Liver (tissue), 9 donors: Measurements from ENCODE around the gene ALDH1A1. TPM values are rescaled to one million over a fixed set of nuclear protein-coding genes. Genes with fewer than 3 reads are reported as not detected.

Experiments used
- DNase-seq: peaks from one replicate; pipeline ENCODE4 v3.0.0-alpha.2; 2017; ENCODE audit warnings: low spot score
- H3K27ac ChIP-seq, 2 donors: one replicate each; pipeline ENCODE4 v1.7.0; 2013; ENCODE audit warnings: inconsistent platforms in 2 of 2, low read length in 2 of 2, control low read depth in 1 of 2, low read depth in 1 of 2, mild to moderate bottlenecking in 1 of 2
- H3K27me3 ChIP-seq, 4 donors: one replicate each; pipeline versions ENCODE4 v1.6.1 to v1.7.0; 2013; ENCODE audit warnings: low read length in 3 of 4, inconsistent platforms in 1 of 4, mild to moderate bottlenecking in 1 of 4, moderate library complexity in 1 of 4; ENCODE audit not compliant: control insufficient read depth in 4 of 4, insufficient read depth in 4 of 4
- H3K36me3 ChIP-seq, 4 donors: one replicate each; pipeline versions ENCODE4 v1.6.1 to v1.7.0; 2013; ENCODE audit warnings: low read length in 3 of 4, mild to moderate bottlenecking in 3 of 4, low read depth in 1 of 4, moderate library complexity in 1 of 4; ENCODE audit not compliant: control insufficient read depth in 4 of 4, insufficient read depth in 3 of 4
- H3K4me1 ChIP-seq, 4 donors: one replicate each; pipeline versions ENCODE4 v1.6.1 to v1.7.0; 2013; ENCODE audit warnings: low read length in 3 of 4, mild to moderate bottlenecking in 3 of 4, moderate library complexity in 1 of 4; ENCODE audit not compliant: control insufficient read depth in 4 of 4, insufficient read depth in 4 of 4
- H3K4me3 ChIP-seq, 3 donors: one replicate each; pipeline versions ENCODE4 v1.6.1 to v1.7.0; 2013; ENCODE audit warnings: low read length in 3 of 3, control low read depth in 1 of 3, low read depth in 1 of 3, mild to moderate bottlenecking in 1 of 3
- H3K9ac ChIP-seq, 2 donors: one replicate each; pipeline ENCODE4 v1.7.0; 2013; ENCODE audit warnings: low read length in 2 of 2, mild to moderate bottlenecking in 2 of 2, moderate library complexity in 2 of 2, control low read depth in 1 of 2, low read depth in 1 of 2
- H3K9me3 ChIP-seq, 4 donors: one replicate each; pipeline versions ENCODE4 v1.6.1 to v1.7.0; 2013; ENCODE audit warnings: low read length in 3 of 4; ENCODE audit not compliant: control insufficient read depth in 4 of 4
- ATF3 ChIP-seq: IDR thresholded peaks from 2 replicates; pipeline ENCODE4 v1.6.1; 2016; ENCODE audit warnings: antibody characterized with exemption
- EGR1 ChIP-seq, 2 donors: IDR thresholded peaks; 2 replicates each; pipeline ENCODE4 v1.6.1; 2016 to 2018; ENCODE audit warnings: antibody characterized with exemption in 2 of 2, low read depth in 2 of 2
- FOXA1 ChIP-seq: IDR thresholded peaks from 2 replicates; pipeline ENCODE4 v1.6.1; 2016; ENCODE audit warnings: antibody characterized with exemption
- FOXA2 ChIP-seq: IDR thresholded peaks from 2 replicates; pipeline ENCODE4 v1.6.1; 2016; ENCODE audit warnings: antibody characterized with exemption
- GABPA ChIP-seq, 2 donors: IDR thresholded peaks in 1 of 2; conservative IDR thresholded peaks in 1 of 2; 2 replicates each; pipeline ENCODE4 v1.6.1; 2016; ENCODE audit warnings: antibody characterized with exemption in 2 of 2, mild to moderate bottlenecking in 1 of 2, moderate library complexity in 1 of 2
- HNF4A ChIP-seq, 2 donors: conservative IDR thresholded peaks; 2 replicates each; pipeline ENCODE4 v1.6.1; 2016; ENCODE audit warnings: antibody characterized with exemption in 2 of 2, mild to moderate bottlenecking in 2 of 2
- HNF4G ChIP-seq: IDR thresholded peaks from 2 replicates; pipeline ENCODE4 v1.6.1; 2016; ENCODE audit warnings: antibody characterized with exemption
- JUND ChIP-seq, 2 donors: IDR thresholded peaks; 2 replicates each; pipeline ENCODE4 v1.6.1; 2016; ENCODE audit warnings: antibody characterized with exemption in 2 of 2
- MAX ChIP-seq: IDR thresholded peaks from 2 replicates; pipeline ENCODE4 v1.6.1; 2016; ENCODE audit warnings: antibody characterized with exemption
- NR2F2 ChIP-seq: IDR thresholded peaks from 2 replicates; pipeline ENCODE4 v1.6.1; 2016; ENCODE audit warnings: antibody characterized with exemption
- RAD21 ChIP-seq, 2 donors: IDR thresholded peaks; 2 replicates each; pipeline ENCODE4 v1.6.1; 2016; ENCODE audit warnings: antibody characterized with exemption in 2 of 2, mild to moderate bottlenecking in 2 of 2
- REST ChIP-seq: IDR thresholded peaks from 2 replicates; pipeline ENCODE4 v1.6.1; 2016; ENCODE audit warnings: antibody characterized with exemption, mild to moderate bottlenecking
- RXRA ChIP-seq, 2 donors: IDR thresholded peaks; 2 replicates each; pipeline ENCODE4 v1.6.1; 2017 to 2018; ENCODE audit warnings: antibody characterized with exemption in 2 of 2, mild to moderate bottlenecking in 1 of 2
- SP1 ChIP-seq: IDR thresholded peaks from 2 replicates; pipeline ENCODE4 v1.6.1; 2018; ENCODE audit warnings: antibody characterized with exemption, mild to moderate bottlenecking
- TAF1 ChIP-seq: conservative IDR thresholded peaks from 2 replicates; pipeline ENCODE4 v1.6.1; 2016; ENCODE audit warnings: antibody characterized with exemption, mild to moderate bottlenecking
- YY1 ChIP-seq: IDR thresholded peaks from 2 replicates; pipeline ENCODE4 v1.6.1; 2016; ENCODE audit warnings: antibody characterized with exemption, mild to moderate bottlenecking
- ZBTB33 ChIP-seq: IDR thresholded peaks from 2 replicates; pipeline ENCODE4 v1.6.1; 2016; ENCODE audit warnings: antibody characterized with exemption
- WGBS: extraction: QIAGEN DNeasy Blood & Tissue Kit; methylation state at CpG from one replicate; pipeline ENCODE4 v1.1.7; 2013; 5-methylcytosine and 5-hydroxymethylcytosine counted together
- polyA plus RNA-seq, 2 donors: library from polyadenylated mRNA; stranded (reverse) in 1 of 2; unstranded in 1 of 2; fragments of 200-250 nt in 1 of 2; fragments of >200 nt in 1 of 2; fragmentation: Nextera tagmentation in 1 of 2; extraction: Ambion mirVana in 1 of 2; gene quantifications; one replicate each; pipeline versions ENCODE4 v1.2.1 to v1.2.3, GENCODE V29; 2013 to 2015
- total RNA-seq, 2 donors: library from RNA; depleted of rRNA; stranded (reverse); fragments of >200 nt; gene quantifications; one replicate each; pipeline ENCODE4 v1.2.3, GENCODE V29; 2014
- donor health status: healthy.
- donor health status: healthy.
- donor health status: healthy.
- donor health status: healthy.
- donor health status: healthy.

The ALDH1A1 gene
- total and polyA plus RNA-seq, 4 donors: 118 to 433 (median 193) TPM

GRCh38 chr9:72884508-72884907 is 68.3 kb downstream of the ALDH1A1 start:
- Histone ChIP-seq H3K36me3 (peaks cover 0 to 30% (median 6%) of the 10 kb centered on the region in 4 donors), H3K4me3 (no peak overlapping the region), H3K9ac (no peak overlapping the region), H3K9me3 (no peaks in the 10 kb centered on the region), H3K4me1 (no peaks in the 10 kb centered on the region), H3K27ac (no peak overlapping the region), H3K27me3 (no peaks in the 10 kb centered on the region)
- no peak for DNase-seq
- TF ChIP-seq FOXA2 (no peak), TAF1 (no peak), RAD21 (IDR thresholded peaks at IDR 0.05) (no peak), ATF3 (no peak), NR2F2 (no peak)
- 81% methylated on average over 1 of the region's 1 CpG for WGBS

- H3K27ac ChIP-seq: no peak overlapping the region
- H3K36me3 ChIP-seq: peaks cover 0 to 25% (median 6%) of the 10 kb centered on the region in 4 donors
- H3K4me1 ChIP-seq: no peaks in the 10 kb centered on the region
- no peaks in the 10 kb centered on the region for H3K9me3 ChIP-seq
- H3K27me3 ChIP-seq: no peaks in the 10 kb centered on the region
- no peak overlapping the region for H3K4me3 ChIP-seq
- DNase-seq: no peak
- TF ChIP-seq ZBTB33 (no peak), HNF4G (no peak), FOXA1 (no peak), HNF4A (conservative IDR thresholded peaks at IDR 0.05) (no peak), JUND (IDR thresholded peaks at IDR 0.05) (no peak), MAX (no peak), TAF1 (no peak), ATF3 (no peak), NR2F2 (no peak), YY1 (no peak), GABPA (IDR thresholded peaks at IDR 0.05 in 1 of 2, conservative IDR thresholded peaks at IDR 0.05 in 1 of 2) (no peak), RAD21 (IDR thresholded peaks at IDR 0.05) (no peak)
- WGBS: 89% methylated on average over 3 of the region's 3 CpGs
- H3K9ac ChIP-seq: no peak overlapping the region
These were observed 69.0 kb downstream of the ALDH1A1 start for GRCh38 chr9:72883875-72884274.

- DNase-seq: no peak
- Histone ChIP-seq H3K9ac (no peak overlapping the region), H3K4me3 (no peak overlapping the region), H3K27ac (no peak overlapping the region), H3K4me1 (no peaks in the 10 kb centered on the region), H3K9me3 (no peaks in the 10 kb centered on the region), H3K36me3 (peaks cover 3 to 18% (median 6%) of the 10 kb centered on the region in 4 donors), H3K27me3 (no peaks in the 10 kb centered on the region)
- 92% methylated on average over 6 of the region's 6 CpGs for WGBS
- TF ChIP-seq ZBTB33 (no peak), NR2F2 (no peak), FOXA1 (no peak), SP1 (no peak), RAD21 (IDR thresholded peaks at IDR 0.05) (no peak), HNF4A (conservative IDR thresholded peaks at IDR 0.05) (no peak), FOXA2 (no peak), REST (no peak), MAX (no peak), JUND (IDR thresholded peaks at IDR 0.05) (no peak), GABPA (IDR thresholded peaks at IDR 0.05 in 1 of 2, conservative IDR thresholded peaks at IDR 0.05 in 1 of 2) (no peak), ATF3 (no peak), HNF4G (no peak), EGR1 (IDR thresholded peaks at IDR 0.05; ENCODE audit: low read depth in 2 of 2) (no peak), RXRA (IDR thresholded peaks at IDR 0.05) (no peak), YY1 (no peak)
These were observed 70.6 kb downstream of the ALDH1A1 start for GRCh38 chr9:72882117-72882775.
